ENCODE measurements around the gene IMMP2L.

IMMP2L gene

DNA sequence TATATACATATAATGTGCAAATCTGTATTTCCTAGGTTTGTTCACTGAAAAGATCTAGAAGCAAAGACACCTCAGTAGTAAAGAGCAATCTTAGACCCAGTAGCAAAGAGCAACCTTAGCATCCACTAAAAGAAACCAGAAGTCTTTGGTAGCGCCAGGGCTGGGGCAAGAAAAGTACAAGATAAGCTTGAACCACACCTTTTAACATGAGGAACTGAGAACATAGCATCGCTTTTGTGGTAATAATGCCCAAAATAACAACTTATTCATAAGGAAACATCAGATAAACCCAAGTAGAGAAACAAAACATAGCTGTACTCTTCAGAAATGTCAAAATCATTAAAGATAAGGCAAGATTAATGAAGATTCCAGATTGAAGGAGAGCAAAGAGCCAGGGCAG is 173.4 kb downstream of the IMMP2L start:
- DNase-seq: no peak

DNA sequence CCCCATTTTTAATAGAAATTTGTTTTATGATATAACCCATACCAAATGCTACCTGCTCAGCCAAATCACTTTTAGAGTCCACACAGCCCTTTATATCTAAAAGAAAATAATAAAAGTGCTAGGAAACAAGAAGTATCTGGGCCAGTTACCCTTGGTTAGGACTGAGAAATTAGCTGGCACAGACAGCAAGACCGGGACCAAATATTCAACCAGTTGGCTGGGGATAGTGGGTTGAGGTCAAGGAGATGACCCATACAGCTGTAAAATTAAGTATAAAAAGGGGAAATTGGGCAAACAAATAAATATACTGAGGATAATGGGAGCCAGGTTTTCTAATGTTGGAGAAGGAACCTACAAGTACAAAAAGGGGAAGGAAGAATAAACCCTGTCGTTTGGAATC is 174.3 kb downstream of the IMMP2L start:
- no peak for DNase-seq

DNA sequence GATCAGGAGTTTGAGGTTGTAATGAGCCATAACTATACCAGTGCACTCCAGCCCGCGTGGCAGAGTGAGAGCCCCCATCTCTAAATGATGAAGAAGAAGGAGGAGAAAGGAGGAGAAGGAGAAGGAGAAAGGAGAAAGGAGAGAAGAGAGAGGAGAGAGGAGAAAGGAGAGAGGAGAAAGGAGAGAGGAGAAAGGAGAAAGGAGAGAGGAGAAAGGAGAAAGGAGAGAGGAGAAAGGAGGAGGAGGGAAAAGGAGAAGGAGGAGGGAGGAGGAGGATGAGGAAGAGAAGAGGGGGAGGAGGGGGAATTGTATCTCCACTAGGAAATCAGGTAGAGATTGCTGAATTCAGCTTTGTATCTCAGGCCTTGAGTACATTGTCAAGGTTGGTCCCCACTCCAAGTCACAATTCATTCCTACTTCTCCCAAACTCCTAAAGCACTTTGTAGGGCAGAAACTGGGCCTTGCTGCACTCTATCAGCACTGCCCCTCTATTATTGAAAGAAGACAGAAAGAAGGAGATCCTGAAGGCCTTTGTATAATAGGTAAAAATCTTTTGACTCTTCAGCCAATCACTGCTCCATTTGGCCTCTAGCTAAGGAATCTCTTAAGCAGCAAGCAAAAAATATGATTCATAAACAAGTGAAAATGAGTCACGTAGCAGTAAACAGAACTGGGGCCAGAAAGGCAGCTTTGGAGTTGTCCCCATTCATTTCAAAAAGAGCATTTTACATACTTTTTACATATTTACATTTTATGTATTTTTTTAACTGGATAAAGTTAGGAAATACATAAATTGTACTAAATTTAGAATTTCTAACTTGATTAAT is 178.0 kb downstream of the IMMP2L start:
- no peak for DNase-seq

DNA sequence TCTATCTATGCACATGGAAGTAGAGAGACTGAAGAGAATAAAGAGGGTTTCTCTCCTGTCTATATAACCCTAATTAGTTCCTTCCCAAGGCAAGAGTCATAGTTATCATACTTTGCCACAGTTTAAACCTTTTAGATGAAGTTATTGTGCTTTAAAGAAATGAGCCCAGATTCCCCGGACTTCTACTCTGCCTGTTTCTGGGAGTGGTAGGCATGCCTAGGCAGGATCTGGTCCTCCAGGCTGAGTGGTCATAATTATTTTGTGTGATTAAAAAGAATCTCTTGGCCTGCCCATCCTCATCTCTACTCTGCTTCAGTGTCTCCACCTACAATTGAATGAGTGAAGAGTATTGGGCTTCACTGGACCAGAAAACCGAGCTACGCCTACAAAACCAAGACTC is 179.2 kb downstream of the IMMP2L start:
- no peak for DNase-seq

DNA sequence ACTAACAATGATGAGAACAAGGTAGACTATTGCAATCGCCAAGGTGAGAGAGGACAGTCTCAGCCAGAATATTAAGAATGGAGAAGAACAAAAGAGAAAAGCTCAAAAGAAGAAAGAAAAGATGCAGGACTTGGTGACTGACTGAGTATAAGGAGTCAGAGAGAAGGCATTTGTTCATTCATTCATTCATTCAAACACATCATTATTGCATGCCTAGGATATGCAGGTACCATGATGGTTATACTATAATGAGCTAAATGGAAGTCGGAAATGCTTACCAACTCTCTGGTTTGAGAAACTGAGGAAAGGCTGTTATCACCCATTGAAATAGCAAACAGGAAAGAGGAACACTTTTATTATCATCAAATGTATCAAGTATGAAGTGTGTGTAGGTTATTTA is 180.7 kb downstream of the IMMP2L start:
- DNase-seq: no peak

DNA sequence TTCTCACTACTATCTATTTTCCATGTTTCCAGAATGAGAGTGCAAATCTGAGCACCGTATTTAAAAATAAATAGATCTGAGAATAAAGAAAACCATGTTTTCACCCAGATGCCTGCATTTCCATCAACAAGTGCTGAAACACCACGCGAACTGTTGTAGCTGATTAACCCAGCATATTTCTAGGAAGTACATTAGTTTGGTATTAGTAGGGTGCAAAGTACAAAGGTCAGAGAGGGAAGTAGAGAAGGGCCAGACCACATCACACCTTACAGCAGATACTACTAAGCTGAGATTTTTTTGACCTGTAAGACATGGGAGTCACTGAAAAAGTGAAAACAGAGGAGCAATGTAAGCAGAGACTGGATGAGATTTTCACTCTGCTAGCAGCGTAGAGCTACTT is 181.3 kb downstream of the IMMP2L start:
- no peak for DNase-seq

DNA sequence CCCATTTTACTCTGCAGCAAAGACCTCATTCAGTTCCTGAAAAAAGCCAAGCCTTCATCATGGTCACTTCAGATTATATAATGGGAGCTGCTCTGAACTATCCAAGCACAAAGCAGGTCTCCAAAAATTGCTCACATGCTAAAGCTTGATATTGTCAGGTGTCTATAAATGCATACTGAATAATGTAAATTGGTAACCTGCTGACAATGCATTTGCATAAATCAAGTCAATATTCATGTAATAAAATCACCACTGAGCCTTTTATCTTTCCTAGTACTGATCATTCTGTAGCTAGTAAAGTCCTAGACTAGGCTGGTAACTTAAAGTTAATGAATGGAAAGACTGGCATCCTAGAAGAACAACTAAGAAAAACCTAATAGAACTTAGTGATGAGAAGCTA is 188.3 kb downstream of the IMMP2L start:
- DNase-seq: no peak

DNA sequence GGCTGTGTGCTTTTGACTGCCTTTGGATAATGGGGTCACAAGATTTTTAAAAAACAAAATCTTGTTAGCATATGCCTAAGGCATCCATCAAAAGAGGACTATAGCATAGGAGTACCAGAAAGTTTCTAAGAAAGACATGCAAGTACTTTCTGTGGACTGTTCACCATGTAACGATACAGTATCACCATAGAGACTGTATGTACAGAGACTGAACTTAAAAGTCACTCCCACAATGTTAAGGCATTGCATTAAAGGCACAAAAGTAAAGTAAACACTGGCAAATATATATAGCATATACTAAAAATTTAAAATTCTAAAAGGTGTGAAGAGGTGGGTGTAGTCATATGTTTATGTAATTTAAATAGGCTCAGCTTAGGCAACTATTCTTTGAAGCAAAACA is 190.9 kb downstream of the IMMP2L start:
- DNase-seq: no peak

DNA sequence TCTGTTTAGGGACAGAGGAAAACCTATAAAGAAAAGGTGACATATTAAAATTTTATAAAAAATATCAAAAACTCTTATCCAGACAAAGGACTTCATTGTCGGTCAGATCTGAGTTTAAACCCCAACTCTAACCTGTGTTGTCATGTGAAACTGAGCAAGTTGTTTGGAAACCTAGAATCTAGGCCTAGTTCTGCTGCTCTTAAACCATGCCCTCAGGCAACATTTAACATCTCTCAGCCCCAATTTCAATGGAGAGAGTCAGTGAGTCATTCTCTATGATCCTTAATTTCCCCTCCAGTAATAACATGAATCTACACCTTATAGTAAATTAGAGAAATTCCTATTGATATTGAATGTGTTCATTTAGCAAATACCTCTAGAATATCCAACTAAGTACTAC is 192.3 kb downstream of the IMMP2L start:
- DNase-seq: no peak

DNA sequence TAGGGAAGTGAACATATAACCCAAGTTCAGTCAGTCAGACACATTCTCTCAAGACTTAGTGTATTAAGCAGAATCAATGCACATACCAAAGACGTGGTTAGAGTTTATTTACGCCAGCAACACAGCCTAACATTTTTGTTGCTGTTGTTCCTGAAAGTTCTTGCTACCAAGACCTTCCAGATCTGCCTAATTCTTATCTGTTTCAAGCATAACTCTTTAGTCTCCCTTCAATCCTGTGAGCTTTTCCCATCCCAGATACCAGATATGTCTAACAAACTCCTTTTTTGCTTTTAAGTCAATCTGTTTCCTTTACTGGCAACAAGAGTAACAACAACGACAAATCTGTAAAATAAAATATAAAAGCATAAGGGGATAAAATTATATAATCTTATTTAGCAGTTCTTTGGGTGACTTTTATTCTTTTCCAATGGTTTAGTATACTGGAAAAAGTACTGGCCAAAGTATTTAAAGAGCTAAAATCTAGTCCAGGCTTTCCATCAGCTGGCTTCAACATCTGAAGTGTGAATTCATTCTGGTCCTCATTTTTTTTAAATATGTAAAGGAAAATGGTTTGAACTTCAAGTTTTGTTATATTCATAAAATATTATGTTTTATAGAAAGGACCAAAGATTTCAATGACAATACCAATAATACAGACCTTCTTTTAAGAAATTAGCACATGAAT is 193.8 kb downstream of the IMMP2L start:
- no peak for DNase-seq

DNA sequence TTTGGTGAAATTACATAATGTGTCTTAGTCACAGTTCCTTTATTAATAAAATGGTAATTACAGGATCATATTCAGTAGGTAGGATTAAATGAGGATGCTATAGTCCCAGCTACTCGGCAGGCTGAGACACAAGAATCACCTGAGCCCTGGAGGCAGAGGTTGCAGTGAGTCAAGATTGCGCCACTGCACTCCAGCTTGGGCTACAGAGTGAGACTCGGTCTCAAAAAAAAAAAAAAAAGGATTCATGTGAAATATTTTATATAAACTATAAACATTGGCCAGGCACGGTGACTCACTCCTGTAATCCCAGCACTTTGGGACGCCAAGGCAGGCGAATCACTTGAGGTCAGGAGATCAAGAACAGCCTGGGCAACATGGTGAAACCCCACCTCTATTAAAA is 197.9 kb downstream of the IMMP2L start:
- DNase-seq: no peak

DNA sequence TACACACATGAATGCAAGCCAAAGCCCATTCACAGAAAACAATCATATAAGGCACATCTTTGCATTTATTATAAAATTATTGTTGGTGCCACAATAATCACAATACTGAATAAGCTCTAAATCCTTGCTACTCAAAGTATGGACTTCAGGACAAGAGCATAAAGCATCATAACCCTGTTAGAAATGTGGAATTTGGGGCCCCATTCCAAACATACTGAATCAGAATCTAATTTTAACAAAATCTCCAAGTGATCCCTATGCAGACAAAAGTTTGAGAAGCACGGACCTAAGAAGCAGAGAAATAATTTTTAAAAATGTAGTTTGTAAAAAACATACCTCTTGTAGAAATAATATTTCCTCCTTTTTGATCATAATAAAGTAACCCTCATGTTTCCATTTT is 199.2 kb downstream of the IMMP2L start:
- DNase-seq: no peak

DNA sequence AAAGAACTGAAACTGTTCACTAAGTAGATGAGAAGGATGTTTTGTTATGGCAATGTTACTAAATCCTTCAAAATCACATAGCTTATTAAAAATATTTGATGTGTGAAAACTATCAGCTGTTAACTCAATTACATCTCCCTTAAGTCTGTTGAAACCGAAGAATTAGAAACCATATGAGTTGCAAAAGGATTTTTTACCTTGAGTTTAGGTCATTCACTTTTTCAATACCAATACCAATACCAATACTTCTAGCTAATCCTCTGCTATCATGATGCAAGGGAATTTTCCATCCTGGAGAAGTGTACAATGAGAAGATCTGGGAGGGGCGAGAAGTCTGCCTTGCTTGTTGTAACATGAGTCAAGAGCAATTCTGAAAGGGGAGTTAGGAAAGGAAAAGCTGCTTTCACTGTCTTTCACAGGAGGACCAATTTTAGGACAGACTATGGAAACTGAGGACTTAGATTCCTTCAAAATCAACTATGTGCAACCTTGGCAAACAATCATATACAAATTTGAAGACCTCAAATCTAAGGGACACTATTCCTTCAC is 199.7 kb downstream of the IMMP2L start:
- no peak for DNase-seq

DNA sequence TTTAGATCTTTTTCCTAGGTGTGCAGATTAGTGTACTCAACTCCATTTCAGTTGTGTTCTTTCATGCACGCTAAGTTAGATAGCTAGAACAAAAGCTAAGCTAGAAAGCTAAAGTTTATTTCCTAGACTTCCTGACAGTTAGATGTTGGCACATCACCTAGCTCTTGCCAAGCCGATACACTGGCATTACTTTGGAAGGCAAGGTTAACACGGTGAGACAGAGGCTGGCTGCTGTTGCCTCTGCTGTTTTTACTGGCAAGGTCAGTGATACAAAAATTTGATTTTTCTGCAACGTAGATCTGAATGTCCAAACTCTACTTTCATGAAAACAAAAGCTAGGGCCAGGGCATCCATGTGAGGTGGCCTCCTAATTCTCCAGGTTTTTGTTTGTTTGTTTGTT is 203.4 kb downstream of the IMMP2L start:
- DNase-seq: no peak

DNA sequence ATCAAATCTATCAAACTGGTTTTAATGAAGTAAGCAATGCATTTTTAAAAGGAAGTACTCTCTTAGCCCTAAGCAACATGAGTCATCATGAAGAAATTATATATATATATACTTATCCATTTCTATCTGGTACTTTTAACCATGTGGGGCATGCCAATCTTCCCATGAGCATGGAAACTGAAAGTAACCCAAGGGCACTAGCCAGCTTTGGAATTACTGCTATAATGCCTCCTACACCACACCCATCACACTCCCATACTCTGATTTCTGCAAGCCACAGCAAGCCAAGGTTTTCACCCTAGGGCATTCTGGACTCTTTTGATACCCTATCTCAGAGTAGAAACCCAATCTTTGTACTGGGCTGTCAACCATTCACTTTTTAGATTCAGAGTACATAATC is 204.6 kb downstream of the IMMP2L start:
- DNase-seq: no peak

DNA sequence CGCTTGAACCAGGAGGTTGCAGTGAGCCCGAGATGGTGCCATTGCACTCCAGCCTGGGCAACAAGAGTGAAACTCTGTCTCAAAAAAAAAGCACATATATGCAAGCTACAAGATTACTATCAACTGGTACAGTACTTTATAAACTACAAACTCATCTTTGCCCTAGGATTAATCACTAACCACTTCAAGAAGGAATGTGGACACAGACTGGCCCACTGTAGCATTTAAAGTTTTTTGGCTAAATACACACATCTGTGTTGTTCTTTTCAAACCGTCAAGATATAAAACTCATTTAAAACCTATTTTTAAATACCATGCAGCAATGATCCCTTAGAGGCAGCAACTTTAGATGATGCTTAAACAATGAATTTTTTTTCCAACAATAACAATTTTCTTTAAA is 205.4 kb downstream of the IMMP2L start:
- no peak for DNase-seq

DNA sequence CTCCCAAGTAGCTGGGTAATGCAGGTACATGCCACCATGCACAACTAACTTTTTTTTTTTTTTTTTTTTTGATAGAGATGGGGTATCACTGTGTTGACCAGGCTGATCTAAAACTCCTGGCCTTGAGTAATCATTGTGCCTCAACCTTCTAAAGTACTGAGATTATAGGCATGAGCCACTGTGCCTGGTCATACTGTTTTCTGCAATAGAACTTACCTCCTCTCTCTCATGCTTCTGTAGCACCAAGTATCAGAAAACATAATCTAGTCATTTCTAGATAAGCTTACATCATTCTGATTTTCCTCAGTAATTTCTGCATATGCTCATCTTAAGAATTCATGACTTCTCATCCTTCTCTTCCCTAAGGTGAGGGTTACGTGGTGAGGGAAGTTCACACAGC is 210.0 kb downstream of the IMMP2L start:
- DNase-seq: no peak

DNA sequence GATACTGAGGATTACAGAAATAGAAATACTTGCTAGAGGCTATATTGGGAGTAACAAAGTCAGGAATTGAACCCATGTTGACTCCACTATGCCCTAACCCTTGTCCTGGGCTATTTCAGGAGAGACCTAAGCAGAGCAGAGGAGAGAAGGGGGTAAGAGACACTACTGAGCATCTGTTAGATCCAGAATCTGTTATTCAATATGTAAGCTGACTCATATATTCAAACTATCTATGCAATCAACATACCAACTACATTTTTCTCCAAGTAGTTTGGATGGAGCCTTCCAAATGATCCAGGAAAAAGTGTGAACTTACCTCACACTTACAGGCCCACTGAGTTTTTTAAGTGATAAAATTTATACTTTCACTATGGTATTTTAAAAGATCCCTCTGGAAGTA is 216.1 kb downstream of the IMMP2L start:
- no peak for DNase-seq

DNA sequence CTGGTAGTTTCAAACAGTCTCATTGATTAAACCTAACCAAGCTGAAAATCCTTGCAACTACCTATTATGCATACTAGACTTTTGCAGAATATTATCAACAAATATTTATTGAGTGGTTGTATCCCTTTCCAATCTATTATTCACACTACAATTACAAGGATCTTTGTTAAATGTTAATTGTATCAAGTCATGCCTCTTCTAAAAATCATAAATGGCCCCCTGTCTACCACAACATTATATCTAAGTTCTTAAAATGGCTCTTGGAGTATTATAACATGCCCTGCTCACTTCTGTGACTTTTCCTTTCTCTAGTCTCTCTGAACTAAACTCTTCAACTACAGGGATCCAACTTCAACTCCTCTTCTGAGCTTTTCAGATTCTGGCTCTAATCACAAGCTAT is 219.3 kb downstream of the IMMP2L start:
- no peak for DNase-seq

DNA sequence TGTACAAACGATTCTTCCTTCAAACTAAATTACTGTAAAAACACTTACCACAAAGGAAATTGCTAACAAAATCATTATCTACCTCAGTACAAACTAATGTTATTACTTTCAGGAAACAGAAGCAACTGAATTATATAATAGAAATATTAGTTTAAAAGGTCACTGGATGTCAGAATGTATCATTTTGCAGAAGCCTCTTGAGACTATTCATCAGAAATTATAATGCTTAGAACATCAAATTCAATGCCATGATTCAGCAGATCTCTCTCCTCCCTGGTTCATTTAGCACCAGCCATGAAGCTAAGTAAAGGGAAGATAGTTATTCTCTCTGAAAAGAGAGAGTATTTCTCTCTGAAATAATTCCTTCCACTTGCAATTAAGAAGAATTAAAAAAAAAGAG is 223.3 kb downstream of the IMMP2L start:
- peak; percentile 73 for DNase-seq

DNA sequence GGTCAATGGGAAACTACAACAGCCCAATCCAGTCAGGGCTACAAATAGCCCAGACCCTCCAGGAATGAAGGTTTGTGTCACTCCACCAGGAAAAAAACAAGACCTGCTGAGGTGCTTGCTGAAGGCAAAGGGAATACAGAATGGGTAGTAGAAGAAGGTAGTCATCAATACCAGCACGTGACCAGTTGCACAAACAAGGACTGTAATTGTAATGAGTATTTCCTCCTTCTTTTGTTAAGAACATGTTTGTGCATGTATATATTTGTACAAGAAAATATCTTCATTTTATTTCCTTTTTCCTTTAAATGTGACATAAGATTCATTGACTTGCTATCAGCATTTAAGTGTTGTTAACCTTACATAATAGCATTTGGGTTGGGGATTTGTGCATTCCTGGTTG is 229.3 kb downstream of the IMMP2L start:
- DNase-seq: no peak

DNA sequence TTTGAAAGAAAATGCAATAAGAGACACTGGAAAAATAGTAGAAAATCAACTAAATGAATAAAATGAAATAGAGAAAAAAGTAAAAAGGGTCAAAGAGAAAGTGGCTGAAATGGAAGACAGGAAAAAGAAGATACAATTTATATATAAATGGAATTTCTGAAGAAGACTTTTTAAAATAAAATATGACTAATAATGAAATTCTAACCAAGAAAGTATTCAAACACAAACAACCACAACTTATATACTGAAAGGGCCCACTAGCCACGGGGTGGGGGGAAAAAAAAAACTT is 232.1 kb downstream of the IMMP2L start:
- no peak for DNase-seq

DNA sequence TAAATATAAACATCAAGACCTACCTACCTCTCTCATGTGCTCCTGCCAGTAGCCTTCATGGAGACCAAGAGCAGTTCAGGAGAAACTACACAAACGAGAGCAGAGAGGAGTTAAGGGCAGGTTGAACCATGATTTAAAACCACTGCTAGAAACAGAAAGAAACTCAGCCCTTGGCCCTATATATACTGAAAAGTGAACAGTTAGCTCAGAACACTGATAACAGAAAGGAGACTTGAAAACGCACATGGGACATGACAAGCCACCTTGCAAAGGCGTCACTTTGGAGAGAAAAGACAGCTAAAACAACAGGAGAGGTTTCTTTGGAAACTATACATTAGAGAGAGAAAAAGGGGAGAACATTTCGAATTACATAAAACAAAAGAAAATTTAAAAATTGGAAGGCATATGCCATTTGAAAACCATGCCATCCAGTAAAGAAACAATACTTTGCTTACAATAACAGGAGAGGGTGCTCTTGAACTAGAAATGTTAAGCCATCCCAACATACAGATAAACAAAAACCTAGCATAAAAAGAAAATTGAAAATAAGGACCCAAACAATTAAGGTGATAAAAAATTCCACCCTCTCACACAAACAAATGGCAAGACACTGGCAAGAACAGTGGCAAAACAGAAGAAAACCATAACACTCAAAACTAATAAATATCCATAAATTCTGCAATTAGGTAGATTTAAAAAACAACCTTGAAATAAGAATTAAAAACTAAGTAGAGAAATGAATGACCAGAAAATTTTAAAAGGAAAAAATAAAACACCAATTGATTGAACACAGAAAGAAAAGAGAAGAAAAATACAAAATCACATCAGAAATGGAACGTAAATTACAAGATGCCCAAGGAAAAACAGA is 232.7 kb downstream of the IMMP2L start:
- no peak for DNase-seq

DNA sequence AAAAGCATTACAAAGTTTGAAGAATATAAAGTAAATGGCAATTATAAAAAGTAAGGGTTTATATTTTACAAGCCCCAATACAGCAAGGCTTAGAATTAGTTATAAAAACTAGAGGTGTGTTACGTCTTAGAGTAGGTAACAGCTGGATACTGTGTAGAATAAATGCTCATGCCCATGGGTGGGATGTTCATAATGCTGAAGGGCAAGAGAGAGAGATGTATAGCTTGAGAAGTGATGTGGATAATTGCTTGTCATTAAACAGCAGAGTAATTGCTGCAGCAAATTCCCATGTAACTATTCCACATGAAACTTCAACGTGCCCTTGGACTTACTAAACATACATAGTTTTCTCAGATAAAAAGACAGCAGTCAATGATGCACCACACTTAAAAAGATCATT is 233.8 kb downstream of the IMMP2L start:
- DNase-seq: no peak
